HepG2 (cell line): Measurements from ENCODE around the gene SNRNP27. TPM values are rescaled to one million over a fixed set of nuclear protein-coding genes. Genes with fewer than 3 reads are reported as not detected.

Source experiments
- ARID4A ChIP-seq: sonication (generic); formaldehyde crosslinking; IDR thresholded peaks from 2 replicates; pipeline ENCODE4 v1.5.0; 2020; ENCODE audit warnings: mild to moderate bottlenecking, missing genetic modification reagents, borderline replicate concordance
- FOXK2 ChIP-seq: fragments of 450-650 bp; IDR thresholded peaks from 2 replicates; pipeline ENCODE4 v1.6.1; 2016
- HMGXB3 ChIP-seq: sonication (generic); formaldehyde crosslinking; IDR thresholded peaks from 2 replicates; pipeline ENCODE4 v1.4.0; 2020; ENCODE audit warnings: missing genetic modification reagents, borderline replicate concordance
- KDM4B ChIP-seq: sonication (generic); formaldehyde crosslinking; IDR thresholded peaks from 2 replicates; pipeline ENCODE4 v1.4.0; 2020; ENCODE audit warnings: missing genetic modification reagents
- KLF9 ChIP-seq: IDR thresholded peaks from 2 replicates; pipeline ENCODE4 v1.6.1; 2016; ENCODE audit warnings: low read depth
- MYNN ChIP-seq: sonication (generic); formaldehyde crosslinking; IDR thresholded peaks from 2 replicates; pipeline ENCODE4 v1.4.0; 2020; ENCODE audit warnings: mild to moderate bottlenecking, low read depth, missing genetic modification reagents
- MYPOP ChIP-seq: sonication (generic); formaldehyde crosslinking; IDR thresholded peaks from 2 replicates; pipeline ENCODE4 v1.8.1; 2023; ENCODE audit warnings: mild to moderate bottlenecking, moderate library complexity, missing genetic modification reagents
- NFIB ChIP-seq: sonication (generic); formaldehyde crosslinking; IDR thresholded peaks from 2 replicates; pipeline ENCODE4 v1.9.0; 2021; ENCODE audit warnings: missing genetic modification reagents, mild to moderate bottlenecking, borderline replicate concordance
- TRIM22 ChIP-seq: fragments of 450-650 bp; IDR thresholded peaks from 2 replicates; pipeline ENCODE4 v1.6.1; 2017
- YEATS2 ChIP-seq: sonication (generic); formaldehyde crosslinking; IDR thresholded peaks from 2 replicates; pipeline ENCODE4 v1.4.0; 2020; ENCODE audit warnings: missing genetic modification reagents, borderline replicate concordance
- ZBTB7B ChIP-seq: sonication (generic); formaldehyde crosslinking; IDR thresholded peaks from 2 replicates; pipeline ENCODE4 v1.4.0; 2020; ENCODE audit warnings: missing genetic modification reagents
- ZMAT3 ChIP-seq: sonication (generic); formaldehyde crosslinking; conservative IDR thresholded peaks from 2 replicates; pipeline ENCODE4 v1.7.0; 2021; ENCODE audit warnings: missing genetic modification reagents
- ZNF263 ChIP-seq: sonication (generic); formaldehyde crosslinking; IDR thresholded peaks from 2 replicates; pipeline ENCODE4 v1.4.0; 2020; ENCODE audit warnings: missing genetic modification reagents
- ZNF414 ChIP-seq: sonication (generic); formaldehyde crosslinking; IDR thresholded peaks from 2 replicates; pipeline ENCODE4 v1.5.0; 2020; ENCODE audit warnings: missing genetic modification reagents
- ZNF530 ChIP-seq: sonication (generic); formaldehyde crosslinking; IDR thresholded peaks from 2 replicates; pipeline ENCODE4 v1.5.0; 2020; ENCODE audit warnings: low read depth, mild to moderate bottlenecking, missing genetic modification reagents
- ZNF552 ChIP-seq: sonication (generic); formaldehyde crosslinking; IDR thresholded peaks from 2 replicates; pipeline ENCODE4 v1.9.0; 2022; ENCODE audit warnings: missing genetic modification reagents, mild to moderate bottlenecking, borderline replicate concordance
- ZNF557 ChIP-seq: sonication (generic); formaldehyde crosslinking; IDR thresholded peaks from 2 replicates; pipeline ENCODE4 v1.4.0; 2020; ENCODE audit warnings: missing genetic modification reagents
- ZNF644 ChIP-seq: IDR thresholded peaks from 2 replicates; pipeline ENCODE4 v1.6.1; 2016; ENCODE audit warnings: low read depth
- polyA plus RNA-seq, 8 experiments: library from polyadenylated mRNA; depleted of rRNA in 3 of 8; stranded (reverse) in 7 of 8; unstranded in 1 of 8; fragments of >200 nt; fragmentation: Illumina TruSeq in 4 of 8; extraction: Trizol in 4 of 8; gene quantifications; 2 replicates each; pipeline versions ENCODE4 v1.2.1 to v1.2.3, GENCODE V29; 2011 to 2016; ENCODE audit warnings: low read depth in 4 of 8, missing spikeins in 1 of 8, mixed read lengths in 1 of 8; ENCODE audit not compliant: insufficient read depth in 1 of 8
- total RNA-seq, 5 experiments: library from RNA; depleted of rRNA; stranded (reverse); fragments of >200 nt; fragmentation: Illumina TruSeq; extraction: Trizol; gene quantifications; 2 replicates each; pipeline ENCODE4 v1.2.3, GENCODE V29; 2016; ENCODE audit warnings: low read depth in 1 of 5

Gene SNRNP27
- total and polyA plus RNA-seq, 2 of the 13 experiments (the other 11 are each of a cell fraction or from before 2014, with no cell fraction given), result 49.8 to 54.6 TPM

GRCh38 chr2:69893684-69894551 lies at the start of gene SNRNP27 (continued):
- TF ChIP-seq ARID4A (CRISPR knock-in tag), result peak; percentile 89
- peak; percentile 64 for TF ChIP-seq ZNF263 (CRISPR knock-in tag)
- TF ChIP-seq HMGXB3 (CRISPR knock-in tag), result peak; percentile 96
- TF ChIP-seq ZNF530 (CRISPR knock-in tag), result no peak
- peak; percentile 95 for TF ChIP-seq KDM4B (CRISPR knock-in tag)
- no peak for TF ChIP-seq TRIM22
- peak; percentile 92 for TF ChIP-seq ZMAT3 (CRISPR knock-in tag)
- no peak for TF ChIP-seq FOXK2
- TF ChIP-seq ZBTB7B (CRISPR knock-in tag), result peak; percentile 85
- TF ChIP-seq NFIB (CRISPR knock-in tag), result no peak
- 0 out of 2 replicates have a peak, but pooled peaks have one; percentile 58 for TF ChIP-seq ZNF644 (CRISPR knock-in tag)
- TF ChIP-seq MYPOP (CRISPR knock-in tag), result peak; percentile 55; the same call in 1 of the 2 replicates
- TF ChIP-seq ZNF552 (CRISPR knock-in tag), result no peak
- TF ChIP-seq YEATS2 (CRISPR knock-in tag), result peak; percentile 97
- TF ChIP-seq KLF9, result peak; percentile 92
- TF ChIP-seq ZNF414, result peak; percentile 89
- TF ChIP-seq ZNF557 (CRISPR knock-in tag), result peak; percentile 96
- TF ChIP-seq MYNN (CRISPR knock-in tag), result peak; percentile 97
